Spinal cord (tissue), 10 donors: ENCODE measurements around the gene INTS1. TPM values are rescaled to one million over a fixed set of nuclear protein-coding genes. Genes with fewer than 3 reads are reported as not detected.
A peak's percentile ranks its signal among the peaks of the same experiment; 100 is the strongest.

Experiments used
- DNase-seq, 6 donors: peaks; one replicate each; pipeline versions ENCODE4 v3.0.0 to v3.0.0-alpha.2; 2013 to 2015; ENCODE audit warnings: low spot score in 6 of 6, low read depth in 4 of 6
- H3K27ac ChIP-seq: one replicate; pipeline ENCODE4 v1.5.1; 2013; ENCODE audit warnings: low read depth, low read length, control low read depth
- H3K27me3 ChIP-seq: one replicate; pipeline ENCODE4 v1.6.1; 2013; ENCODE audit warnings: low read length; ENCODE audit not compliant: control insufficient read depth, insufficient read depth
- H3K36me3 ChIP-seq: one replicate; pipeline ENCODE4 v1.6.1; 2013; ENCODE audit warnings: low read length; ENCODE audit not compliant: control insufficient read depth, insufficient read depth
- H3K4me1 ChIP-seq: one replicate; pipeline ENCODE4 v1.6.1; 2013; ENCODE audit warnings: low read length; ENCODE audit not compliant: control insufficient read depth, insufficient read depth
- H3K4me3 ChIP-seq: one replicate; pipeline ENCODE4 v1.5.1; 2013; ENCODE audit warnings: low read depth, low read length, control low read depth
- H3K9me3 ChIP-seq: one replicate; pipeline ENCODE4 v1.6.1; 2013; ENCODE audit warnings: low read length; ENCODE audit not compliant: control insufficient read depth, insufficient read depth
- WGBS: methylation state at CpG from one replicate; pipeline ENCODE4 v1.1.5; 2013; ENCODE audit warnings: missing lambda C conversion rate; ENCODE audit not compliant: insufficient coverage; 5-methylcytosine and 5-hydroxymethylcytosine counted together
- polyA plus RNA-seq, 2 donors: library from polyadenylated mRNA; unstranded; fragments of 120-200 nt; gene quantifications; one replicate each; pipeline ENCODE4 v1.2.1, GENCODE V29; 2013; ENCODE audit not compliant: insufficient read length in 2 of 2
- total RNA-seq, 2 donors: library from RNA; depleted of rRNA in 1 of 2; stranded (reverse); fragments of 120-200 nt in 1 of 2; fragments of >200 nt in 1 of 2; gene quantifications; one replicate each; pipeline versions ENCODE4 v1.2.3 to v1.2.4, GENCODE V29; 2013 to 2014
- donor health status: healthy.

The INTS1 gene
- total and polyA plus RNA-seq, 4 donors = 24.0 to 107 (median 65.6) TPM

DNA sequence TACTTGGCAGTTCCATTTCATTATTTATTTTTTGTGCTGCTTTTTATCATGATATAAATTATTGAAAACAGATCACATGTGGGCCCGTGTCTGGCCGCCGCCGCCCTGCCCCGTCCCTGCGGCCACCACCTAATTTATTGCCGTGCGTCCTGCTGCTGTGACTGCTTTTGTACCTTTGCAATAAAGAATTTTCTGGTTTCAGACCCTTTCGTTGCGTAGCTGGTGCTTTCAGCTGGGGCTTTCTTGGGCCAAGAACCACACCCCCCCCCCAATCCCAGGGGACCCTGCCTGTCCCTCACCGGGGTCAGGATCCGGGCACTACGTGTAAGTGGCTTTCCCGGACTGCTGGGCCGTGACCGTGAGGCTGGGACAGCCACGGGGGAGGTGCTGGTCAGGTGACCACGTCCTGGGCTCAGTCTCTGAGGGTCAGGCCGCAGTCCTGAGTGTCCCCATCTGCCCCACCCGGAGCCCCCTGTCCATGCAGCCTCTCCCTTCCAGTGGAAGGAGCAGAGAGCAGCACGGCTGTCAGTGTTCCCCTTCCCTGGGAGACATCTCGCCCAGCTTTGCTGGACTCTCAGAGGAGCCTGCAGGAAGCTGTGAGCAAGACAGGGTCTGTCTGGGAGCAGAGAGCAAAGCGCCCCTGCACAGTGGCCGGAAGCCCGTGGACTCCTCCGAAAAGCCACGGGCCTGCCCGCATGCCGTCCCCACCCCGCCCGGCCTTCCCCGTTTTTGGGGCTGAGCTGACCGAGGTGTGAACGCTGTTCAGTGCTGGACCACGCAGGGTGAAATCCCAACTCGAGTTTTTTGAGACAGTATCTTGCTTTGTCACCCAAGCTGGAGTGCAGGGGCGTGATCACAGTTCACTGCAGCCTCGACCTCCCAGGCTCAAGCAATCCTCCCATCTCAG lies 38.9 kb upstream of the INTS1 start:
- H3K27ac ChIP-seq = no peak overlapping the region
- H3K9me3 ChIP-seq = no peaks in the 10 kb centered on the region
- DNase-seq = no peak
- WGBS = 71% methylated on average over 38 of the region's 38 CpGs
- H3K4me3 ChIP-seq = no peak overlapping the region
- peaks cover 17% of the 10 kb centered on the region for H3K4me1 ChIP-seq
- no peaks in the 10 kb centered on the region for H3K27me3 ChIP-seq
- H3K36me3 ChIP-seq = peaks cover 94% of the 10 kb centered on the region

DNA sequence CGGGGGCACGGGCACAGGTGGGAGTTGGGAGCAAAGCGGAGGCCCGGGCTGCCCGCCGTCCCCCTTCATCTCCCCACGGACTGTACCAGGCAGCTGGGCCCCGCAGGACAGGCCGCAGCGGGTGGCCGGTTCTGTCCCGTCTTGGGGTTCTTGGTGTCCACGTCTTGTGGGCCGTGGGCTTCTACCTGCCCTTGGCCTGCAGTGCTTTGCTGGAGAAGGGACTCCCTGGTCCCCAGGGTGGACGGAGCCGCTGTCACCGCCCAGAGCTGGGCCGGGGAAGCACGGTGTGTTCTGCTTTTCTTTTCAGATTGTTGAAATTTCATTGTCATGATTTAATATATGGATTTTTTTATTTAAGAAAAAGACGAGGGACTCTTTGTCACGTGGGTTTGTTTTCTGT lies 38.1 kb upstream of the INTS1 start:
- peaks cover 25% of the 10 kb centered on the region for H3K4me1 ChIP-seq
- WGBS = 82% methylated on average over 21 of the region's 21 CpGs
- no peaks in the 10 kb centered on the region for H3K9me3 ChIP-seq
- peaks cover 89% of the 10 kb centered on the region for H3K36me3 ChIP-seq
- no peak overlapping the region for H3K4me3 ChIP-seq
- H3K27me3 ChIP-seq = peaks cover 5% of the 10 kb centered on the region
- no peak for DNase-seq
- no peak overlapping the region for H3K27ac ChIP-seq

DNA sequence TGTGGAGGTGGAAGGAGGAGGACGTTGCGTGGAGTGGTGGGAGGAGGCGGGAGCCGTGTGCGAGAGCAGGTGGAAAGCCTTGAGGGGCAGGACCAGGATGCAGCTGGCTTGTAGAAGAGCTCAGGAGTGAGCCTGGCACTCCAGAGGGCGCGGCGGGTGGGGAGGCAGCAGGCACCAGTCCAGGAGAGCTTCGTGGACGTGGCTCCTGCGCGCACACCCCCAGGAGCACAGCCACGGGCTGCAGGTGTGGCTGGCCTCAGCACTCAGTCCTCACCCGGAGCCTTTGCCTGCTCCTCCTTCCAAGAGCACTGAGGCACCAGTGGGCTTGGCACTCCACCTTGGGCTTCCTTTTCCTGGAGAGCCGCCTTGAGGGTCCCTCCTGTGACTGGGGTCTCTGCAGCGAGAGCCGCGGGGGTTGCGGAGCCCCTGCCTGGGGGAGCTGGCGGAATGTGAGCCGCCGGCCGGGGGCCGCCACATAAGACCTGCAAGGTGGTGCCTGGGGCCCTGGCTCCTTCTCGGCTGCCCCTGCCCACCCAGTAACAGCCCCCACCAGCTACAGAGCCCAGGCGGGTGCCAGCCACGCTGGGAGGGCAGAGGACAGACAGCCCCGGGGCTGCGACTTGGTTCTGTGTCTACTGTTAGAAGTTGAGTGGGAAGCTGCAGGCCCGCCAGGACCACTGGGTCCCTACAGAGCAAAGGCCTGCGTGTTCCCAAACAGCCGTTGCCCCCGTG lies 37.4 kb upstream of the INTS1 start:
- H3K27me3 ChIP-seq = peaks cover 5% of the 10 kb centered on the region
- peaks cover 32% of the 10 kb centered on the region for H3K4me1 ChIP-seq
- no peak overlapping the region for H3K27ac ChIP-seq
- DNase-seq = no peak
- no peaks in the 10 kb centered on the region for H3K9me3 ChIP-seq
- H3K4me3 ChIP-seq = no peak overlapping the region
- peaks cover 85% of the 10 kb centered on the region for H3K36me3 ChIP-seq
- 95% methylated on average over 23 of the region's 33 CpGs for WGBS

DNA sequence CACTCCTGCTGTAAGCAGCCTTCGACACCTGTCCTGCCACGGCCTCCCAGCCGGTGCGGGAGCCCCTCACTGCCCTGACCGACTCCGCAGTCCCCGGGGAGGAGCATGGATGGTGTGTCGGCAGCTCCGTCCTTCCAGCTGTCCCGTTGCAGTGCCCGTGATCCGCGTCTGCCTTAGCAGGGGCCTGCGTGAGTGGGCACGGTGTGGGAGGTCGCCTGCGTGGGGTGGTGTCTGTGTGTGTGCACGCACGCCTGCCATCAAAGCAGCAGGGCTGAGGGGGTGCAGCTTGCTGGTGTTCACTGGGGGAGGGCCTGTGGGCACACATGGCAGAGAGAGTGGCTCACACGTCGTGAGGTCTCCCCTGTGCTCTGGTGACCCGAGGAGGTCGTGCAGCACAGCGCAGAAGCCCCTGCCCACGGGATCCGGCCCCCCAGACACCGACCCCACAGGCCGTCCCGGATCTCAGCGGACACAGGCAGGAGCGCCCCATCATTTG lies 36.6 kb upstream of the INTS1 start:
- WGBS = 89% methylated on average over 31 of the region's 31 CpGs
- peaks cover 5% of the 10 kb centered on the region for H3K27me3 ChIP-seq
- no peak for DNase-seq
- H3K27ac ChIP-seq = no peak overlapping the region
- peaks cover 84% of the 10 kb centered on the region for H3K36me3 ChIP-seq
- H3K4me3 ChIP-seq = no peak overlapping the region
- H3K9me3 ChIP-seq = no peaks in the 10 kb centered on the region
- peaks cover 39% of the 10 kb centered on the region for H3K4me1 ChIP-seq

DNA sequence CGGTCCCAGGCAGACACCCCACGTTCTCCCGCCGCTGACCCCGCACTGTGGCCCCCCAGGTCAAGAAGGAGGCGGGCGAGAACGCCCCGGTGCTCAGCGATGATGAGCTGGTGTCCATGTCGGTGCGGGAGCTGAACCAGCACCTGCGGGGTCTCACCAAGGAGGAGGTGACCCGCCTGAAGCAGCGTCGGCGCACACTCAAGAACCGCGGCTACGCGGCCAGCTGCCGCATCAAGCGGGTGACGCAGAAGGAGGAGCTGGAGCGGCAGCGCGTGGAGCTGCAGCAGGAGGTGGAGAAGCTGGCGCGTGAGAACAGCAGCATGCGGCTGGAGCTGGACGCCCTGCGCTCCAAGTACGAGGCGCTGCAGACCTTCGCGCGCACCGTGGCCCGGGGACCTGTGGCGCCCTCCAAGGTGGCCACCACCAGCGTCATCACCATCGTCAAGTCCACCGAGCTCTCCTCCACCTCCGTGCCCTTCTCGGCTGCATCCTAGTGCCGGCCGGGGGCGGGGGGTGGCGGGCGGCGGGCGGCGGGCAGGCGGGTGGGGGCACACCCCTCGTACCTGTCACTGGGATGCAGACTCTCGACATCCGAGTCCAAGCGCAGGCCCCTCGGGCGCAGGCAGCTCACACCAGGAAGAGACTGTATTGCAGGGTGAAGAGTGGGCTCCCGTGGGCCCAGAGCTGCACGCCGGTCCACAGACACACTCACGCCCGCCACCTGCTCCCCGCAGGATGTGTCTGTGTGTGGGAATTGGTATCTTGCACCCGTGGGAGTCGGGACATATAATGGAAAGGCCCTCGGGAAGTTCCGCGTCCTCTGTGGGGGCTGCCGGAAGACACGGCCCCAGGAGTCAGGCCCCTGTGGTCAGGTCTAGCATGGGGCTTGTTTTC lies 35.9 kb upstream of the INTS1 start:
- peaks cover 43% of the 10 kb centered on the region for H3K4me1 ChIP-seq
- H3K27ac ChIP-seq = no peak overlapping the region
- H3K36me3 ChIP-seq = peaks cover 82% of the 10 kb centered on the region
- WGBS = 96% methylated on average over 60 of the region's 73 CpGs
- DNase-seq = no peak
- no peak overlapping the region for H3K4me3 ChIP-seq
- H3K9me3 ChIP-seq = no peaks in the 10 kb centered on the region
- H3K27me3 ChIP-seq = peaks cover 5% of the 10 kb centered on the region

DNA sequence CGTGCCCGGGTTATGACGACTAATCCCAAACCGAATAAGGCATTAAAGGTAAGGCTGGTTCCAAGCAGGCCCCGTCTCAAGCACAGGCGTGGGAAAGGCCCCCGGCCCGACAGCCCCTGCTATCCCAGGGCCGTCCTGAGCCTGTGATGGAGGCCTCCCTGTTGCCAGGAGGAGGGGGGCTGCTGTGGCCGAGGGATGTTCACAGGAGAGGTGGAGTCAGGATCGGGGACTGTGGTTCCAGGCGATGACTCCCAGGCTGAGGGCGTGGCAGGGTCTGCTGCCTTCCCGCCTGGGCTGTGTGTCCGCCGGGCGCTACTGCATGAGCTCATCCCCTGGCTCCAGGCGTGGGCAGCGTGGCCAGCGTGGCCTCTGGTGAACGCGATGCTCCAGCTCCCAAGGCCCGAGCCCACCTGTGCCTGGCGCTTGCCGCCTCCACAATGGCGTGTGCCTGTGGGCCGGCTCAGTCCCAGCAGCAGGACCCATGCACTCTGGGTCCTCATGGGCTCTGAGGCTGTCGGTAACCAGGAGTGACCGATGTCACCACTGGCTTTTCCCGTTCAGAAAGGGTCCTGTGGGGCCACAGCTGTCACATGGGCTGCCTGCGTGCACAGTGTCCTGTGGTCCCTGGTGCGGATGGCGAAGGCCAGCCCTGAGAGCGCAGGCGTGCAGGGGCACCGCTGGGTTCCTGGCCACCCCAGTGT lies 35.1 kb upstream of the INTS1 start:
- peaks cover 74% of the 10 kb centered on the region for H3K36me3 ChIP-seq
- WGBS = 87% methylated on average over 34 of the region's 36 CpGs
- peaks cover 45% of the 10 kb centered on the region for H3K4me1 ChIP-seq
- H3K27ac ChIP-seq = peak overlapping the region; percentile 40
- H3K27me3 ChIP-seq = peaks cover 5% of the 10 kb centered on the region
- no peak for DNase-seq
- H3K9me3 ChIP-seq = no peaks in the 10 kb centered on the region
- no peak overlapping the region for H3K4me3 ChIP-seq

DNA sequence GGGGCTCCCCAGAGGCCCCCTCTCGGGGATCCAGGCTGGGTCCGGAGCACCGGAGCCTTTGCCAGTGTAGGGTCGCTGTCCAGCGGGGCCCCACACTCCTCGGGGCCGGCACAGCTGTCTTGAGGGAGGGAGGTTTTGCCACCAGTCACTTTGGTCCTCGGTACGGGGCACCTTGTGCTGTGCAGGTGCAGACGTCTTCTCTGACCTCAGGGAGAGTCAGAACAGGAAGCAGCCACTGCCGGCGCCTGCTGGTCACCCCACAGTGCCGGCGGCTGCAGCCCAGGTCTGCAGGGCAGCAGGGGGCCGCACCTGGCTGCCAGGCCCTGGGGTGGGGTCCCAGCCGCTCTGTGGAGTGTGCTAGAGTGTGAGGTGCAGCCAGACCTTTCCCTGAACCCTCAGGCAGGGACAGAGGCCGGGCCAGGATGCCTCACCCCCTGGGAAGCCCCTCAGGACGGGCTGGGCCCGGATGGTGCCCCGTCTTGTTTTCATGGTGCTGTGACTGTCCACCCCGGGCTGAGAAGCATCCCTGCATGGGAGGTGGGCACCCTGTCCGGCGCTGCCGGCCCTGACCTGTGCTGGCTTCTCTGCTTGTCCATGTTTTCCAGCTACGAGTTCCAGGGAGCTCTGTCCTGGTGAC lies 34.5 kb upstream of the INTS1 start:
- Histone ChIP-seq H3K27me3 (peaks cover 5% of the 10 kb centered on the region), H3K4me3 (no peak overlapping the region), H3K36me3 (peaks cover 70% of the 10 kb centered on the region), H3K4me1 (peaks cover 52% of the 10 kb centered on the region), H3K27ac (peak overlapping the region; percentile 40), H3K9me3 (no peaks in the 10 kb centered on the region)
- WGBS = 54% methylated on average over 25 of the region's 25 CpGs
- DNase-seq = peak in 1 of 6 donors; percentile 24

DNA sequence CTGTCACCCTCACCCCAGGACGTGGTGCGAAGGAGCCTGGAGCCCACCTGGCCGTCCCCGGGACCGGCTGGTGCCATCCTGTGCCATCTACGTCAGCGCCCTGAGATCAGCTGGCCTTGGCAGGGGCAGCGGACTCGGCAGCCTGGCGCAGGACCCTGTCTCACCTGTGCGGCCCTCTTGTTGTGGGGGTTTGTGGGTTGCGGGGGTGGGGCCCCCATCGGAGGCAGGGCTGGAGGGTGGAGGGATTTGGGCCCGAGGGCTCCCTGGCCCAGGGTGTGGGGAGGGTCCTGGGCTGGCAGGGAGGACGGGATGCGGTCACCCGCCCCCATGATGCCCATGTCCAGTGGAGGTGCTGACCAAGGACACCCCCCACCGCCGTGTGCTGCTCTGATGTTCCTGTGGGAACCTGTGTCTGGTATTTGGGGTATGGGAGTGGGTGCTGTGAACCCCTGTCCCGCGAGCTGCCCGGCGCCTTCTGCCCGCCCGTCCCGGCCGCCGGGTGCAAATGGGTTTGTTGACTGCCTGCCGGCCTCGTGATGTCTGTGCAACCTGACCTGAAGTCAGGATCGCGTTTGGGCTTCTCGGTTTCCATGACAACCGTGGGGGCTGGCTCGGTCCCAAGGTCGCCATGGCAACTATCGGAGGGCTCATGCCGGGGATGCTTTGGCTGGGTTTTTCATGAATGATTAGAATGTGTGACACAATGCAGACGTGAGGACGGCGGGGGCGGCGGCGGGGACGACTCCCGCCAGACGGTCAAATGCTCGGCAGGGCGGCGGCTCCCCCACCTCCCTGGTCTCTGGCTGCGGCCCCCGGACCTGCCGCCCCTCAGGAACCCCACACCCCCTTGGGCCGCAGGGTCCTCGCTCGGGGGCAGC lies 33.6 kb upstream of the INTS1 start:
- 21% methylated on average over 48 of the region's 56 CpGs for WGBS
- H3K4me1 ChIP-seq = peaks cover 59% of the 10 kb centered on the region
- peak overlapping the region; percentile 94 for H3K27ac ChIP-seq
- no peaks in the 10 kb centered on the region for H3K9me3 ChIP-seq
- peak; percentile 58 to 98 (median 75) for DNase-seq
- H3K27me3 ChIP-seq = peaks cover 5% of the 10 kb centered on the region
- H3K4me3 ChIP-seq = peak overlapping the region; percentile 29
- peaks cover 62% of the 10 kb centered on the region for H3K36me3 ChIP-seq
